ENCODE measurements around the gene KCP. TPM values are rescaled to one million over a fixed set of nuclear protein-coding genes. Genes with fewer than 3 reads are reported as not detected.

The KCP gene
- polyA plus RNA-seq, 3 donors = 0.11 to 0.16 TPM; not detected in 1

GRCh38 chr7:128882134-128882533, 28.4 kb downstream of the KCP start:
- no peaks in the 10 kb centered on the region for H3K79me2 ChIP-seq (ENCODE audit: insufficient read depth, low read length)
- intact Hi-C loops (cut with micrococcal nuclease) = loop anchor here (5.0 to 10.0 kb wide), 2 partner anchors 270 to 277 kb away; no protein-coding TSS in a partner anchor
- no peaks in the 10 kb centered on the region for H4K20me1 ChIP-seq (ENCODE audit: insufficient read depth, low read length)
- no peaks in the 10 kb centered on the region for H3K27me3 ChIP-seq (ENCODE audit: control insufficient read depth in 2 of 2, insufficient read depth in 2 of 2, low read length in 2 of 2)
- H3K27ac ChIP-seq (ENCODE audit: low read depth in 1 of 2, low read length in 2 of 2) = no peak overlapping the region
- H3K9ac ChIP-seq (ENCODE audit: insufficient read depth, low read length, poor library complexity, severe bottlenecking) = no peak overlapping the region
- H3K4me1 ChIP-seq (ENCODE audit: control insufficient read depth in 1 of 2, insufficient read depth in 2 of 2, low read length in 2 of 2) = no peaks in the 10 kb centered on the region
- no peak overlapping the region for H3K4me2 ChIP-seq (replicated peaks; ENCODE audit: extremely low read depth, low read length, poor library complexity, severe bottlenecking)
- Mint-ChIP-seq H3K4me3 (no peak overlapping the region), H3K27ac (no peak overlapping the region), H3K4me1 (peaks cover 3% of the 10 kb centered on the region), H3K36me3 (no peaks in the 10 kb centered on the region), H3K9me3 (peaks cover 0 to 3% (median 0%) of the 10 kb centered on the region in 7 donors), H3K27me3 (ENCODE audit: low read depth in 3 of 3) (peaks cover 1 to 12% (median 3%) of the 10 kb centered on the region in 3 donors)
- 94% methylated on average over 2 of the region's 8 CpGs for WGBS (ENCODE audit: insufficient coverage)
- H3K36me3 ChIP-seq (replicated peaks in 1 of 2; ENCODE audit: control insufficient read depth in 1 of 2, insufficient read depth in 2 of 2, low read length in 2 of 2) = no peaks in the 10 kb centered on the region
- no peaks in the 10 kb centered on the region for H3K9me3 ChIP-seq (replicated peaks in 1 of 2; ENCODE audit: control insufficient read depth in 1 of 2, insufficient read depth in 1 of 2, low read length in 2 of 2)
- no peak for TF ChIP-seq CTCF (IDR thresholded peaks at IDR 0.05)
- no peak overlapping the region for H2AFZ ChIP-seq (ENCODE audit: insufficient read depth, low read depth, low read length, poor library complexity, severe bottlenecking)
- no peak overlapping the region for H3K4me3 ChIP-seq (replicated peaks in 1 of 3; ENCODE audit: low read depth in 2 of 3, low read length in 3 of 3)
- no peak for DNase-seq

GRCh38 chr7:128881458-128882125, 28.9 kb downstream of the KCP start:
- no peak for TF ChIP-seq CTCF (IDR thresholded peaks at IDR 0.05)
- no peaks in the 10 kb centered on the region for H3K4me1 ChIP-seq (ENCODE audit: control insufficient read depth in 1 of 2, insufficient read depth in 2 of 2, low read length in 2 of 2)
- WGBS (ENCODE audit: insufficient coverage) = 90% methylated on average over 9 of the region's 10 CpGs
- H3K4me2 ChIP-seq (replicated peaks; ENCODE audit: extremely low read depth, low read length, poor library complexity, severe bottlenecking) = no peak overlapping the region
- DNase-seq = no peak
- H3K27ac Mint-ChIP-seq = peak overlapping the region in 1 of 7 donors; percentile 31
- H3K27me3 ChIP-seq (ENCODE audit: control insufficient read depth in 2 of 2, insufficient read depth in 2 of 2, low read length in 2 of 2) = no peaks in the 10 kb centered on the region
- H3K4me3 Mint-ChIP-seq = no peak overlapping the region
- no peak overlapping the region for H3K9ac ChIP-seq (ENCODE audit: insufficient read depth, low read length, poor library complexity, severe bottlenecking)
- H3K36me3 ChIP-seq (replicated peaks in 1 of 2; ENCODE audit: control insufficient read depth in 1 of 2, insufficient read depth in 2 of 2, low read length in 2 of 2) = no peaks in the 10 kb centered on the region
- H3K4me3 ChIP-seq (replicated peaks in 1 of 3; ENCODE audit: low read depth in 2 of 3, low read length in 3 of 3) = no peak overlapping the region
- no peak overlapping the region for H2AFZ ChIP-seq (ENCODE audit: insufficient read depth, low read depth, low read length, poor library complexity, severe bottlenecking)
- peaks cover 0 to 3% (median 0%) of the 10 kb centered on the region in 7 donors for H3K9me3 Mint-ChIP-seq
- H3K79me2 ChIP-seq (ENCODE audit: insufficient read depth, low read length) = no peaks in the 10 kb centered on the region
- H3K36me3 Mint-ChIP-seq = no peaks in the 10 kb centered on the region
- no peak overlapping the region for H3K27ac ChIP-seq (ENCODE audit: low read depth in 1 of 2, low read length in 2 of 2)
- intact Hi-C loops (cut with micrococcal nuclease) = loop anchor here (5.0 to 10.0 kb wide), 2 partner anchors 269 to 277 kb away; no protein-coding TSS in a partner anchor
- peaks cover 1 to 11% (median 3%) of the 10 kb centered on the region in 3 donors for H3K27me3 Mint-ChIP-seq (ENCODE audit: low read depth in 3 of 3)
- no peaks in the 10 kb centered on the region for H3K9me3 ChIP-seq (replicated peaks in 1 of 2; ENCODE audit: control insufficient read depth in 1 of 2, insufficient read depth in 1 of 2, low read length in 2 of 2)
- H4K20me1 ChIP-seq (ENCODE audit: insufficient read depth, low read length) = no peaks in the 10 kb centered on the region
- H3K4me1 Mint-ChIP-seq = peaks cover 3% of the 10 kb centered on the region

All from CD14-positive monocyte (primary cell).